HCT116 (cell line): ENCODE measurements around the gene MAML2. TPM values are rescaled to one million over a fixed set of nuclear protein-coding genes. Genes with fewer than 3 reads are reported as not detected.

Experiments
- ATAC-seq: fragments of 200-7000 bp; cut with Tn5 transposase; 2 replicates; pipeline ENCODE4 v1.9.1; 2020; ENCODE audit warnings: mild to moderate bottlenecking, moderate library complexity
- BruUV-seq: library from RNA; stranded (reverse); fragments of 400-500 nt; replicated peaks from 2 replicates; lab custom pipeline; 2021; lab: Mats Ljungman, UMichigan
- CTCF ChIA-PET: fragments of 300-600 bp; sonication (Branson Sonifier 250); formaldehyde crosslinking; loops from one replicate; lab custom pipeline; 2021; ENCODE audit warnings: antibody characterized with exemption; lab: Charles Lee
- POLR2A ChIA-PET: fragments of 300-600, 350-600 bp; sonication (Branson Sonifier 250); formaldehyde crosslinking; loops from one replicate; lab custom pipeline; 2021; ENCODE audit warnings: antibody characterized with exemption; lab: Charles Lee
- RAD21 ChIA-PET, 2 experiments: fragments of 300-600 bp; sonication (Branson Sonifier 250); formaldehyde crosslinking; loops; one replicate each; lab custom pipeline; 2023; ENCODE audit warnings: low total read pairs in 2 of 2; ENCODE audit not compliant: uncharacterized antibody in 2 of 2, unreplicated experiment in 2 of 2, low non-redundant PET in 1 of 2; lab: Charles Lee
- DNase-seq: peaks from one replicate; pipeline ENCODE4 v3.0.0-alpha.2; 2010; ENCODE audit warnings: low read depth, low spot score
- H2AFZ ChIP-seq: fragments of 200-600 bp; shearing (Covaris generic), sonication (generic); 2 replicates; pipeline ENCODE4 v1.6.1; 2017; ENCODE audit warnings: low read depth, mixed run types, mixed read lengths, antibody characterized with exemption, low read length; ENCODE audit not compliant: poor library complexity, severe bottlenecking
- H3K27ac ChIP-seq: 2 replicates; pipeline ENCODE4 v1.5.1; 2012; ENCODE audit warnings: low read depth, low read length
- H3K27me3 ChIP-seq: fragments of 200-600 bp; sonication (generic); 2 replicates; pipeline ENCODE4 v1.6.1; 2016; ENCODE audit warnings: mixed run types, low read length, mixed read lengths; ENCODE audit not compliant: insufficient read depth
- H3K36me3 ChIP-seq, 2 experiments: fragments of 200-500 bp in 1 of 2; fragments of 200-600 bp in 1 of 2; sonication (Bioruptor generic) in 1 of 2; sonication (generic) in 1 of 2; 2 replicates each; pipeline versions ENCODE4 v1.5.1 to v1.6.1; 2014 to 2016; ENCODE audit warnings: low read length in 2 of 2, inconsistent platforms in 1 of 2, mixed read lengths in 1 of 2, mixed run types in 1 of 2; ENCODE audit not compliant: insufficient read depth in 2 of 2, control insufficient read depth in 1 of 2
- H3K4me1 ChIP-seq, 2 experiments: fragments of 200-600 bp in 1 of 2; sonication (generic) in 1 of 2; 2 replicates each; pipeline versions ENCODE4 v1.5.1 to v1.6.1; 2012 to 2017; ENCODE audit warnings: low read length in 2 of 2, inconsistent platforms in 1 of 2, mild to moderate bottlenecking in 1 of 2, mixed read lengths in 1 of 2, mixed run types in 1 of 2, moderate library complexity in 1 of 2; ENCODE audit not compliant: insufficient read depth in 2 of 2, control insufficient read depth in 1 of 2
- H3K4me2 ChIP-seq: fragments of 200-600 bp; sonication (generic); 2 replicates; pipeline ENCODE4 v1.6.1; 2017; ENCODE audit warnings: mixed run types, low read length, mixed read lengths
- H3K4me3 ChIP-seq, 2 experiments: fragments of 200-600 bp in 1 of 2; sonication (generic) in 1 of 2; replicated peaks in 1 of 2; 2 replicates each; pipeline ENCODE4 v1.5.1; 2011 to 2016; ENCODE audit warnings: low read length in 2 of 2, control low read depth in 1 of 2, low read depth in 1 of 2, mild to moderate bottlenecking in 1 of 2, mixed read lengths in 1 of 2, mixed run types in 1 of 2
- H3K79me2 ChIP-seq: fragments of 200-600 bp; sonication (generic); 2 replicates; pipeline ENCODE4 v1.6.1; 2017; ENCODE audit warnings: mild to moderate bottlenecking, mixed run types, low read length, moderate library complexity, mixed read lengths; ENCODE audit not compliant: insufficient read depth
- H3K9ac ChIP-seq: fragments of 200-600 bp; sonication (generic); 2 replicates; pipeline ENCODE4 v1.6.1; 2016; ENCODE audit warnings: low read length, mixed read lengths
- H3K9me2 ChIP-seq: fragments of 200-600 bp; sonication (generic), shearing (Covaris generic); 2 replicates; pipeline ENCODE4 v1.6.1; 2017; ENCODE audit warnings: mixed run types, mild to moderate bottlenecking, moderate library complexity; ENCODE audit not compliant: insufficient read depth
- H3K9me3 ChIP-seq, 2 experiments: fragments of 200-500 bp in 1 of 2; fragments of 200-600 bp in 1 of 2; sonication (Bioruptor generic) in 1 of 2; sonication (generic) in 1 of 2; 2 replicates each; pipeline ENCODE4 v1.6.1; 2014 to 2017; ENCODE audit warnings: low read length in 2 of 2, mixed read lengths in 2 of 2, inconsistent platforms in 1 of 2, low read depth in 1 of 2, mild to moderate bottlenecking in 1 of 2, mixed run types in 1 of 2, moderate library complexity in 1 of 2; ENCODE audit not compliant: control insufficient read depth in 1 of 2, insufficient read depth in 1 of 2
- H4K20me1 ChIP-seq: fragments of 200-600 bp; sonication (generic), shearing (Covaris generic); 2 replicates; pipeline ENCODE4 v1.6.1; 2017; ENCODE audit warnings: mixed run types, mild to moderate bottlenecking, moderate library complexity; ENCODE audit not compliant: insufficient read depth
- CEBPB ChIP-seq: IDR thresholded peaks from 2 replicates; pipeline ENCODE4 v1.6.1; 2012; ENCODE audit warnings: low read depth
- EGR1 ChIP-seq: IDR thresholded peaks from 2 replicates; pipeline ENCODE4 v1.6.1; 2012; ENCODE audit warnings: low read depth
- EZH2phosphoT487 ChIP-seq: fragments of 200-600 bp; IDR thresholded peaks from 2 replicates; pipeline ENCODE4 v1.6.1; 2018; ENCODE audit warnings: antibody characterized with exemption, borderline replicate concordance
- JUND ChIP-seq: IDR thresholded peaks from 2 replicates; pipeline ENCODE4 v1.6.1; 2012
- MAX ChIP-seq: IDR thresholded peaks from 2 replicates; pipeline ENCODE4 v1.6.1; 2012
- POLR2A ChIP-seq: IDR thresholded peaks from 2 replicates; pipeline ENCODE4 v1.7.0; 2011; ENCODE audit warnings: borderline replicate concordance; ENCODE audit not compliant: insufficient read depth, insufficient read length; ENCODE audit errors: extremely low read depth
- ZFX ChIP-seq: fragments of 450-650 bp; IDR thresholded peaks from 2 replicates; pipeline ENCODE4 v1.6.1; 2017
- intact Hi-C: fragments of 100-400 bp; cut with micrococcal nuclease; formaldehyde crosslinking; loops from 2 replicates; pipeline ENCODE4 v1.10.0; 2022
- total RNA-seq: library from RNA; stranded (reverse); gene quantifications from one replicate; pipeline ENCODE4 v1.2.1, GENCODE V29; 2021; ENCODE audit not compliant: unreplicated experiment
- TF ChIP-seq, protein P1 (sequence below), 3 experiments: fragments of 200-600 bp in 1 of 3; sonication (generic) in 1 of 3; IDR thresholded peaks in 2 of 3; conservative IDR thresholded peaks in 1 of 3; 2 replicates each; pipeline ENCODE4 v1.5.1; 2012 to 2017; ENCODE audit warnings: low read depth in 2 of 3, low read length in 2 of 3, antibody characterized with exemption in 1 of 3, borderline replicate concordance in 1 of 3, control low read depth in 1 of 3, mild to moderate bottlenecking in 1 of 3, mixed read lengths in 1 of 3, mixed run types in 1 of 3, moderate library complexity in 1 of 3; ENCODE audit not compliant: insufficient read depth in 1 of 3
- TF ChIP-seq, protein P2 (sequence below): IDR thresholded peaks from 2 replicates; pipeline ENCODE4 v1.6.1; 2011; ENCODE audit warnings: mild to moderate bottlenecking, low read length, moderate library complexity; ENCODE audit not compliant: insufficient replicate concordance; ENCODE audit errors: extremely low read depth
- TF ChIP-seq, protein P3 (sequence below): IDR thresholded peaks from 2 replicates; pipeline ENCODE4 v1.6.1; 2012

Gene MAML2
- total RNA-seq, 1 experiment from 2014 or later, result 2.6 TPM

- no peaks in the 10 kb centered on the region for H4K20me1 ChIP-seq
- H3K36me3 ChIP-seq, result no peaks in the 10 kb centered on the region
- no peak for DNase-seq
- H3K27ac ChIP-seq, result no peak overlapping the region
- H3K9me3 ChIP-seq, result no peaks in the 10 kb centered on the region
- BruUV-seq, result no TSS peak
- intact Hi-C loops, result loop anchor here (5.0 kb wide), 1 partner anchor 98 kb away; no protein-coding TSS in a partner anchor
- RAD21 ChIA-PET, result no interaction called here
- CTCF ChIA-PET, result interaction anchor here (1.1 kb wide), 1 partner anchor 8 kb away, joined by 3 read pairs; no protein-coding TSS in a partner anchor
- TF ChIP-seq, protein P1, sequence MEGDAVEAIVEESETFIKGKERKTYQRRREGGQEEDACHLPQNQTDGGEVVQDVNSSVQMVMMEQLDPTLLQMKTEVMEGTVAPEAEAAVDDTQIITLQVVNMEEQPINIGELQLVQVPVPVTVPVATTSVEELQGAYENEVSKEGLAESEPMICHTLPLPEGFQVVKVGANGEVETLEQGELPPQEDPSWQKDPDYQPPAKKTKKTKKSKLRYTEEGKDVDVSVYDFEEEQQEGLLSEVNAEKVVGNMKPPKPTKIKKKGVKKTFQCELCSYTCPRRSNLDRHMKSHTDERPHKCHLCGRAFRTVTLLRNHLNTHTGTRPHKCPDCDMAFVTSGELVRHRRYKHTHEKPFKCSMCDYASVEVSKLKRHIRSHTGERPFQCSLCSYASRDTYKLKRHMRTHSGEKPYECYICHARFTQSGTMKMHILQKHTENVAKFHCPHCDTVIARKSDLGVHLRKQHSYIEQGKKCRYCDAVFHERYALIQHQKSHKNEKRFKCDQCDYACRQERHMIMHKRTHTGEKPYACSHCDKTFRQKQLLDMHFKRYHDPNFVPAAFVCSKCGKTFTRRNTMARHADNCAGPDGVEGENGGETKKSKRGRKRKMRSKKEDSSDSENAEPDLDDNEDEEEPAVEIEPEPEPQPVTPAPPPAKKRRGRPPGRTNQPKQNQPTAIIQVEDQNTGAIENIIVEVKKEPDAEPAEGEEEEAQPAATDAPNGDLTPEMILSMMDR (IDR thresholded peaks at IDR 0.05 in 2 of 3, conservative IDR thresholded peaks at IDR 0.05 in 1 of 3; ENCODE audit: borderline replicate concordance in 1 of 3, insufficient read depth in 1 of 3, low read depth in 2 of 3, low read length in 2 of 3), result no peak
- TF ChIP-seq ZFX, result no peak
- no peak for TF ChIP-seq JUND
- TF ChIP-seq EGR1, result no peak
- TF ChIP-seq CEBPB, result no peak
- TF ChIP-seq, protein P2, sequence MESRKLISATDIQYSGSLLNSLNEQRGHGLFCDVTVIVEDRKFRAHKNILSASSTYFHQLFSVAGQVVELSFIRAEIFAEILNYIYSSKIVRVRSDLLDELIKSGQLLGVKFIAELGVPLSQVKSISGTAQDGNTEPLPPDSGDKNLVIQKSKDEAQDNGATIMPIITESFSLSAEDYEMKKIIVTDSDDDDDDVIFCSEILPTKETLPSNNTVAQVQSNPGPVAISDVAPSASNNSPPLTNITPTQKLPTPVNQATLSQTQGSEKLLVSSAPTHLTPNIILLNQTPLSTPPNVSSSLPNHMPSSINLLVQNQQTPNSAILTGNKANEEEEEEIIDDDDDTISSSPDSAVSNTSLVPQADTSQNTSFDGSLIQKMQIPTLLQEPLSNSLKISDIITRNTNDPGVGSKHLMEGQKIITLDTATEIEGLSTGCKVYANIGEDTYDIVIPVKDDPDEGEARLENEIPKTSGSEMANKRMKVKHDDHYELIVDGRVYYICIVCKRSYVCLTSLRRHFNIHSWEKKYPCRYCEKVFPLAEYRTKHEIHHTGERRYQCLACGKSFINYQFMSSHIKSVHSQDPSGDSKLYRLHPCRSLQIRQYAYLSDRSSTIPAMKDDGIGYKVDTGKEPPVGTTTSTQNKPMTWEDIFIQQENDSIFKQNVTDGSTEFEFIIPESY, result no peak
- TF ChIP-seq, protein P3, sequence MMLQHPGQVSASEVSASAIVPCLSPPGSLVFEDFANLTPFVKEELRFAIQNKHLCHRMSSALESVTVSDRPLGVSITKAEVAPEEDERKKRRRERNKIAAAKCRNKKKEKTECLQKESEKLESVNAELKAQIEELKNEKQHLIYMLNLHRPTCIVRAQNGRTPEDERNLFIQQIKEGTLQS, result no peak
- TF ChIP-seq EZH2phosphoT487, result no peak
- TF ChIP-seq MAX, result no peak
- no peak for TF ChIP-seq POLR2A
- TF ChIP-seq, all 23 proteins: peak for 0
- Histone ChIP-seq H2AFZ (no peak overlapping the region), H3K4me2 (no peak overlapping the region), H3K9me2 (no peaks in the 10 kb centered on the region), H3K79me2 (no peaks in the 10 kb centered on the region), H3K4me1 (peaks cover 4 to 20% of the 10 kb centered on the region in 2 experiments; a peak in 3 of 4 replicates), H3K27me3 (no peaks in the 10 kb centered on the region), H3K9ac (no peak overlapping the region), H3K4me3 (no peak overlapping the region)
- no peak for ATAC-seq
- POLR2A ChIA-PET, result no interaction called here
Observed at GRCh38 chr11:96340555-96340885, 2.5 kb downstream of the MAML2 start.
